ENCODE data around the gene ATXN1. TPM values are rescaled to one million over a fixed set of nuclear protein-coding genes. Genes with fewer than 3 reads are reported as not detected.

The ATXN1 gene
- total RNA-seq, 4 donors from 2014 or later, result 48.7 to 166 (median 105) TPM

- Histone ChIP-seq H3K4me1 (peaks cover 21 to 30% (median 28%) of the 10 kb centered on the region in 4 donors), H3K27me3 (no peaks in the 10 kb centered on the region), H3K4me3 (no peak overlapping the region), H3K27ac (peak overlapping the region; percentile 27 to 64 (median 62)), H3K36me3 (no peaks in the 10 kb centered on the region), H3K9me3 (no peaks in the 10 kb centered on the region)
- WGBS, 2 donors (ENCODE audit: low coverage in 1 of 2), result 68 to 85% methylated on average over 2 to 6 of the region's 6 CpGs
- intact Hi-C loops (cut with DNase I; ENCODE audit: low total_unique reads), result no loop called here
- in situ Hi-C loops (cut with MboI; ENCODE audit: low pct_ligation_motif_present in 1 of 4, low pct_unique_long_range_greater_than_20kb in 1 of 4, low sequenced_read_pairs in 3 of 4), result no loop called here
- DNase-seq, result no peak
- TF ChIP-seq CTCF (IDR thresholded peaks at IDR 0.05), result no peak
Measured at GRCh38 chr6:16421462-16421960, 339.7 kb downstream of the ATXN1 start.

- H3K4me3 ChIP-seq, result no peak overlapping the region
- no peak for TF ChIP-seq CTCF (IDR thresholded peaks at IDR 0.05)
- TF ChIP-seq POLR2A (IDR thresholded peaks at IDR 0.05), result no peak
- TF ChIP-seq POLR2AphosphoS5 (IDR thresholded peaks at IDR 0.05), result no peak
- TF ChIP-seq EP300 (IDR thresholded peaks at IDR 0.05; ENCODE audit: low read depth), result no peak
- no peaks in the 10 kb centered on the region for H3K9me3 ChIP-seq
- H3K27me3 ChIP-seq, result no peaks in the 10 kb centered on the region
- H3K4me1 ChIP-seq, result peaks cover 21 to 30% (median 28%) of the 10 kb centered on the region in 4 donors
- intact Hi-C loops (cut with DNase I; ENCODE audit: low total_unique reads) (no loop called here), in situ Hi-C loops (cut with MboI; ENCODE audit: low pct_ligation_motif_present in 1 of 4, low pct_unique_long_range_greater_than_20kb in 1 of 4, low sequenced_read_pairs in 3 of 4) (no loop called here)
- peak; percentile 32 for DNase-seq
- H3K27ac ChIP-seq, result peak overlapping the region; percentile 27 to 64 (median 62)
- 21 to 23% methylated on average over 5 to 7 of the region's 7 CpGs for WGBS, 2 donors (ENCODE audit: low coverage in 1 of 2)
- H3K36me3 ChIP-seq, result no peaks in the 10 kb centered on the region
Measured at GRCh38 chr6:16420715-16421461, 340.4 kb downstream of the ATXN1 start.

- peaks cover 21 to 30% (median 28%) of the 10 kb centered on the region in 4 donors for H3K4me1 ChIP-seq
- TF ChIP-seq POLR2A (IDR thresholded peaks at IDR 0.05) (no peak), CTCF (IDR thresholded peaks at IDR 0.05) (no peak), POLR2AphosphoS5 (IDR thresholded peaks at IDR 0.05) (no peak)
- WGBS, 2 donors (ENCODE audit: low coverage in 1 of 2), result 40 to 56% methylated on average over 2 of the region's 2 CpGs
- H3K9me3 ChIP-seq, result no peaks in the 10 kb centered on the region
- H3K27me3 ChIP-seq, result no peaks in the 10 kb centered on the region
- no peak for DNase-seq
- intact Hi-C loops (cut with DNase I; ENCODE audit: low total_unique reads), result no loop called here
- H3K36me3 ChIP-seq, result no peaks in the 10 kb centered on the region
- no peak overlapping the region for H3K4me3 ChIP-seq
- peak overlapping the region; percentile 27 to 64 (median 62) for H3K27ac ChIP-seq
- in situ Hi-C loops (cut with MboI; ENCODE audit: low pct_ligation_motif_present in 1 of 4, low pct_unique_long_range_greater_than_20kb in 1 of 4, low sequenced_read_pairs in 3 of 4), result no loop called here
Measured at GRCh38 chr6:16420337-16420714, 340.9 kb downstream of the ATXN1 start.

- Histone ChIP-seq H3K4me3 (no peak overlapping the region), H3K36me3 (no peaks in the 10 kb centered on the region), H3K27ac (peak overlapping the region in 3 of 4 donors; percentile 27 to 64 (median 61)), H3K9me3 (no peaks in the 10 kb centered on the region), H3K4me1 (peaks cover 21 to 30% (median 28%) of the 10 kb centered on the region in 4 donors), H3K27me3 (no peaks in the 10 kb centered on the region)
- in situ Hi-C loops (cut with MboI; ENCODE audit: low pct_ligation_motif_present in 1 of 4, low pct_unique_long_range_greater_than_20kb in 1 of 4, low sequenced_read_pairs in 3 of 4) (no loop called here), intact Hi-C loops (cut with DNase I; ENCODE audit: low total_unique reads) (no loop called here)
- DNase-seq, result no peak
- WGBS, 2 donors (ENCODE audit: low coverage in 1 of 2), result 79 to 87% methylated on average over 6 to 10 of the region's 10 CpGs
- no peak for TF ChIP-seq POLR2AphosphoS5 (IDR thresholded peaks at IDR 0.05)
- TF ChIP-seq CTCF (IDR thresholded peaks at IDR 0.05), result no peak
- TF ChIP-seq POLR2A (IDR thresholded peaks at IDR 0.05), result no peak
- TF ChIP-seq EP300 (IDR thresholded peaks at IDR 0.05; ENCODE audit: low read depth), result no peak
Measured at GRCh38 chr6:16419636-16420336, 341.5 kb downstream of the ATXN1 start.

All from transverse colon (tissue), 4 donors.